LNCAP (cell line): ENCODE data around the gene SHROOM2.

Experiments used
- TF ChIP-seq, protein P1 (sequence below): fragments of 450-650 bp; IDR thresholded peaks from 2 replicates; pipeline ENCODE4 v1.5.1; 2017; ENCODE audit warnings: mild to moderate bottlenecking

The SHROOM2 gene

DNA sequence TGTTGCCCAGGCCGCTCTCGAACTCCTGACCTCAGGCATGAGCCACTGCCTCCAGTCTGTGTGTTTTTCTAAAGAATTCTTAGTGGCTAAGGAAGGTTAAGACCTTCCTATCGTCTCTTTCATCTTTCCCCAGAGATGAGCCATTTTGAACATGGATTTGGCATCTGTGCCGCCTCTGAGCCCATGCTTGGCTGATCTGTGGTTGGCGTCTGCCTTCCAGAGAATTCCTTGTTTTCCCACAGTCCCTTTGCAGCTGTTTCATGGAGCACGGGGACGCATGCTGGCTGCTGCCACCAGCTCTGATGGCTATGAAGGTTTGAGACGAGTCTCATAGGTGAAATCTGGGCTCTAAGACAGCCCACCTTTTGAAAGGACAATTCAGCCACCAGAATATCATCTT lies 60.4 kb downstream of the SHROOM2 start:
- TF ChIP-seq, protein P1, sequence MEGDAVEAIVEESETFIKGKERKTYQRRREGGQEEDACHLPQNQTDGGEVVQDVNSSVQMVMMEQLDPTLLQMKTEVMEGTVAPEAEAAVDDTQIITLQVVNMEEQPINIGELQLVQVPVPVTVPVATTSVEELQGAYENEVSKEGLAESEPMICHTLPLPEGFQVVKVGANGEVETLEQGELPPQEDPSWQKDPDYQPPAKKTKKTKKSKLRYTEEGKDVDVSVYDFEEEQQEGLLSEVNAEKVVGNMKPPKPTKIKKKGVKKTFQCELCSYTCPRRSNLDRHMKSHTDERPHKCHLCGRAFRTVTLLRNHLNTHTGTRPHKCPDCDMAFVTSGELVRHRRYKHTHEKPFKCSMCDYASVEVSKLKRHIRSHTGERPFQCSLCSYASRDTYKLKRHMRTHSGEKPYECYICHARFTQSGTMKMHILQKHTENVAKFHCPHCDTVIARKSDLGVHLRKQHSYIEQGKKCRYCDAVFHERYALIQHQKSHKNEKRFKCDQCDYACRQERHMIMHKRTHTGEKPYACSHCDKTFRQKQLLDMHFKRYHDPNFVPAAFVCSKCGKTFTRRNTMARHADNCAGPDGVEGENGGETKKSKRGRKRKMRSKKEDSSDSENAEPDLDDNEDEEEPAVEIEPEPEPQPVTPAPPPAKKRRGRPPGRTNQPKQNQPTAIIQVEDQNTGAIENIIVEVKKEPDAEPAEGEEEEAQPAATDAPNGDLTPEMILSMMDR = no peak

- TF ChIP-seq, protein P1 = no peak
Observed at GRCh38 chrX:9847071-9847470, 60.8 kb downstream of the SHROOM2 start.

DNA sequence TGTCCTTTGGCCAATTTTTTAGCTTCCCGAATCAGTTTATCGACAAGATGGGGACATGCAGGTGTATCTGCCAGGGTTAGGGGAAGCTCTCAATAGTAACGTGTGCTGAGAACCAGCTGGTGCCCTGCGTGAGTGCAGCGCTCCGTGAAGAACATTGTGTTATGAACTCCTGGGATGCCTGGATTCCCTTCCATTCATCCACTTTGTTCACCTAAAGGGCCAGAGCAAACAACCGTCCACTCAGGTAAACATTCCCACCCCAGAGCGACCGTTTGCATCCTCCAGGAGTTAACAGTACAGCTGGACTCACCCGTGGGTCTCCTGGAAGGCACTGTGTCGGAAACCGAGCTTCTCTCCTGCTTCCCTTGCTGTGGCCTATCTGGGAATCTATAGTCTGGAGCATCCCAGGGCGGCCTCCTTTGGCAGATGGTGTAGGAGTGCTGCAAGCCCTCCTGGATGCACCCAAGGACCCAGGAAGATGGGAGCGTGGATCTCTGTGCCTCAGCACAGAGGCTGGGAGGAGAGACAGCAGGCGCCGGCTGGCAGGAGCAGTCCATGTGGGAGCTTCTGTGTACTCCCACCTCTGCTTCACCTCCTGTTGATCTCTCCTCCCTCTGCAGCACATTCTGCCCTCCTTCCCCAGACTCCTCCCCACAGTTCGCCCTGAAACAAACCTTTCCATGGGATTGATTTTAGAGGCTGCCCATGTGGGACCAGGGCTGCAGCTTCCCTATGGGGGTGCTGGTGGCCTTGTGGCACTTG lies 62.7 kb downstream of the SHROOM2 start:
- TF ChIP-seq, protein P1 = no peak

DNA sequence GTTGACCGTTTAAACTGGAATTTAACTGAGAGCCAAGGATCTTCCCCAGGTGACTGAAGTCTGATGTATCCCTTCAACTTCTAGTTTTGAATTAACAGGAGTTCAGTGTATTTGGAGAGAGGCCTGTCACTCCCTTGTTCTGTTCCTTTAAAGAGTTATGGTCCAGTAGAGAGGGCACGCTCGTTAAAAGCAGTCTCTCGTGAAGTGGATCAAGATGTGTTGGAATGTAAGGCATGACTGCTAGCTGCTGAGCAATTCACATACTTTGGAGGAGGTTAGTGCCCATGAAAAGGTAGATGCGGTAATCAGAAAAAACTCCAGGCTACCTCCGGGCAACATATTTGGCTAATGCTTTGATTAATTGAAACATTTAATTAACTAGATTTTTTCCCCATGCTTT lies 65.7 kb downstream of the SHROOM2 start:
- TF ChIP-seq, protein P1 = no peak

DNA sequence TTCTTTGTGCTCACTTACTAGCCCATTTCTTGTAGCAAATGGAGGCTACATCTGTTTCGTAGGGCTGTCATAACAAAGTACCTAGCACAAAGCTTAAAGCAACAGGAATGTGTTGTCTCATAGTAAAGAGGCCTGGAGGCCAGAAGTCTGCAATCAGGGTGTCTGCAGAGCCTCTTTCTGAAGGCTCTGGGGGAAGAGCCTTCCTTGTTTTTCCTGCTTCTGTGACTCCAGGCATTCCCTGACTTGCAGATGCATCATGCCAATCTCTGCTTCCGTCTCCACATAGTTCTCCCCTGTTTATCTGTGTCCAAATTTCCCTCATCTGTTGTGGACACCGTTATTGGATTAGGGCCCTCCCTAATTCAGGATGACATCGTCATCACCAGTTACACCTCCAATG lies 67.1 kb downstream of the SHROOM2 start:
- TF ChIP-seq, protein P1 = no peak

- TF ChIP-seq, protein P1 = no peak
Observed at GRCh38 chrX:9855561-9856283, 69.5 kb downstream of the SHROOM2 start.

DNA sequence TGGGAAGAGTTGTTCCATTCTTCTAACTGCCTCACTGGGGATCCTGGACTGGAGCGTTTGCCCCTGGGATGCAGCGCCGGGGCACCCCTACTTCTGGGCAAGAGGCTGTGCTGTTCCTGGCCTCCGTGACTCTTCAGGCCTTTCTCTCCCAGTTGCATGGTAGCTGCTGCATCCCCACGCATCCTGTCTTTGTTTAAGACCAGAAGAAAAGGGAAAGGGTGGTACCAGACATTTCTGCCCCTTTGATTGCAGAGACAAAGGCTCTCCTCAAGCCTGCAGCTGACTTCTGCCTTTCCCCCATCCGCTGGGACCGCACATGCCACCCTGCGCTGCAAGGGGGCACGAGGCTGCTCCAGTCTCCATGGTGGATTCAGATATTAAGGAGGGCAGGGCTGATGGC lies 70.4 kb downstream of the SHROOM2 start:
- TF ChIP-seq, protein P1 = no peak
